HG03457 (cell line): ENCODE data around the gene GCHFR.

ENCODE experiments used
- ATAC-seq: cut with Tn5 transposase; IDR thresholded peaks from one replicate; pipeline ENCODE4 v1.9.1; 2021; ENCODE audit warnings: moderate number of reproducible peaks; ENCODE audit not compliant: unreplicated experiment

Gene GCHFR

GRCh38 chr15:40808861-40809450 lies 45.1 kb downstream of the GCHFR start:
- ATAC-seq = no peak

GRCh38 chr15:40812721-40813425 lies 49.0 kb downstream of the GCHFR start:
- no peak for ATAC-seq

GRCh38 chr15:40815042-40815698 lies 51.3 kb downstream of the GCHFR start:
- no peak for ATAC-seq
